Central memory CD4-positive, alpha-beta T cell (primary cell): ENCODE measurements around the gene SH3BP1.
"Not testable (repeated sequence)": the region's sequence is repeated elsewhere in the genome, so short reads cannot be mapped to it uniquely, and the experiment has no call there.

Experiments
- DNase-seq: peaks from one replicate; pipeline ENCODE4 v3.0.0; 2022

The SH3BP1 gene

GRCh38 chr22:37633625-37634416, 5.6 kb upstream of the SH3BP1 start:
- peak; percentile 42 for DNase-seq

DNA sequence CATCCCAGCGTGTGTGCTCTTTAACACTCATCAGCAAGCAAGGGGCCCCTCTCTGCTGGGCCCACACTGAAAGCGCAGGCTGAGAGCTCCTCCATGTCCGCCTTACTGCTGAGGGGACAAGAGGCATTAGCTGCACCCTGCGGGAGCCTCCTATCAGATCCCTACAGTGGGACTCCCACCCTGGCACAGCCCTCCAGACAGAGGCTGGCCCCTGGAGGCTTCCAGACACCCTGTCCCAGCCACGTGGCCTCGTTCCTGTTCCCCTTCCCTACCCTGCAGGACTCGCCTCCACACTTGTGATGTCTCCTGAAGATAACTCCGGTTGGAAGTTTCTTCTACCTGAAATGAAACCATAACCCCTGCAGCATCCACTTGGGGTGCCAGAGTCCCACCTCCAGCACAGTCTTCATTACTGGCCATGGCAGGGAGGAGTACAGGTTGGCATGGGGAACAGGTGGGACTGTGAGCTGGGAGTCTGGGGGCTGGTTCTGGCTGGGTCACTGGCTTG, 5.0 kb upstream of the SH3BP1 start:
- no peak for DNase-seq

GRCh38 chr22:37635157-37635556, 4.3 kb upstream of the SH3BP1 start:
- no peak for DNase-seq

GRCh38 chr22:37636186-37636948, 3.1 kb upstream of the SH3BP1 start:
- DNase-seq = no peak

DNA sequence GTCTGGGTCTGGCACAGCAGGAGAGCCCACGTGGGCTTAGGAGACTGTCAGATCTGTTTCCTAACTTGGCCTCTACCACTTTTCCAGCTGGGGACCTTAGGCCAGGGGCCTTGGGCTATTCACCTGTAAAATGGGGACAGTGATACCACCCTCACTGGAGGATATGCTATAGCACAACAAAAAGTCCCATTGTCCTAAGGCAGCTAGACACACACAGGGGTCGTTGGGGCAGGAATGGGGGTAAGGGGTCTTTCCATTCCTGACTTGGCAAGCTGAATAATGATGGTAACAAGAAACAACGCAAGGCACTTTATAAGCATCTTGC, 2.6 kb upstream of the SH3BP1 start:
- no peak for DNase-seq

DNA sequence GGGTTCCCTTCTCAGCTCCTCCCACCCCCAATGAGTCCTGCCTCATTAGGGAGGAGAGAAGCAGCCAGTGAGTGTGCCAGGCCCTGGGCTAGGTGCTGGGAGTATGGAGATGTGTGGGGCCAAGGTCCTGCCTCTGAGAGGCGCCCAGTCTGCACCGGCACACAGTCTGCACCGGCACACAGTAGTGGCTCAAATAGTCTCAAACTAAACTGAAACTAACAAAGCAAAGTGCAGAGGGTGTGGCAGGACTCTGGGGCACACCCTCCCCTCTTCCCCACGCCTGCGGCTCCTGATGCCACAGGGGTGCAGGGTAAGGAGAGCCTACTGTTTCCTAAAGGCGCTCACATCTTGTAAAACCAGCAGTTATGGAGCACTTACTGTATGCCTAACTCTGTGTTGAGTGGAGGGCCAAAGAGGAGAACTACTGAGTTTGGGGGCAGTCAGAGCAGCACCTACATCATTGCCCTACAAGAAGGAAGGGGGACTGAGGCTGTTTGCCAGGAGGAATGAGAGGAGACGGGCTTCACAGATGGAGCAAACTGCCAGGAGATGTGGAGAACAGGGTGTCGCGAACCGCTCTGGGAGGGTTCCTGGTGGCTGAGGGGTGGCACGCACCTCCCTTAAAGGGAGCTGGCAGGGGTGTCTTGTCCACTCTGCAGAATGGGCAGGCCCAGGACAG, 939 bp upstream of the SH3BP1 start:
- DNase-seq = peak; percentile 41

GRCh38 chr22:37639771-37640590, 512 bp downstream of the SH3BP1 start:
- DNase-seq = no peak

GRCh38 chr22:37640591-37641560, 1.4 kb downstream of the SH3BP1 start:
- DNase-seq = no peak

GRCh38 chr22:37641561-37641949, 2.1 kb downstream of the SH3BP1 start:
- DNase-seq = no peak

DNA sequence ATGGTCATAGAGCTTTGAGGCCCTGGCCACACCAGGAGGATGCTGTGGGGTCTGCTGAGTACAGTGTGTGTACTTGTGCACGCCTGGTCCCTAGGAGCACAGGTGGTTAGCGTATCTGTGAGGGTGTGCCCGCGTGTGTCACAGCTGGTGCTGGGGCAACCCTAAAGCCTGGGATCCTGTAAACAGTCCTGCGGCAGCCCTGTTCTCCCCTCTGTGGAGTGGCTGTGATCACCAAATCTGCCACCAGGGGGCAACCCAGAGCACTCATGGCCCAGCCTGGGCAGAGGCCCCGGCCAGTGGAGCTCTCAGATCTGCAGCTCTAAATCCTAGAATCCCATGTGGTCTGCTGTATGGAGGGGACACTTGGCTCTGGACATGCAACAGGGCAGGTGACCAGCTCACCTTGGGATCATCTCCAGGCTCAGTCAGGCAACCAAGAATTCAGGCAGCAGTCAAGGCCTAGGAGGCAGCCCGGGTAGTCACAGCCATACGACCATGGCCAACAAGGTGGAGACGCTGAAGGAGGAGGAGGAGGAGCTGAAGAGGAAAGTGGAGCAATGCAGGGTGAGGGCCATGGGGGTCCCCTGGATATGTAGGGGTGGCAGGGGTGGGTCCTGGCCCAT, 3.9 kb downstream of the SH3BP1 start:
- DNase-seq = peak; percentile 73

GRCh38 chr22:37647317-37647716, 7.8 kb downstream of the SH3BP1 start:
- no peak for DNase-seq

DNA sequence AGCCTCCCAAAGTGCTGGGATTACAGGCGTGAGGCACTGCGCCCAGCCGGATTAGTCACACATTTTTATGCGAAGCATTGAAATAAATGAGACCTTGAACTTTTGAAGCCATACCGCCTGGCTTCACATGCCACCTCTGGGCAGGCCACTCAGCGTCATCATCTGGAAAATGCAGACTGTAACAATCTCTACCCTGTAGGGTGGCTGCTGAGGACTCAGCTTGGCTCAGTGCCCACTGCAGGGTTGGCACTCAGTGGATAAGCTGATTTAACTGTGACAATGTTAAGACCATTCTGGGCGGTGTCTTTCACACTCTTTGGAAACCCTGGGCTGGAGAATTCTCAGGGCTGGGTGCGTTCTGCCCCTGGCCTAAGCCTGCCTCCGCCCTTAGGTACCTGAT, 8.5 kb downstream of the SH3BP1 start:
- no peak for DNase-seq

GRCh38 chr22:37650463-37651136, 11.1 kb downstream of the SH3BP1 start:
- no peak for DNase-seq

DNA sequence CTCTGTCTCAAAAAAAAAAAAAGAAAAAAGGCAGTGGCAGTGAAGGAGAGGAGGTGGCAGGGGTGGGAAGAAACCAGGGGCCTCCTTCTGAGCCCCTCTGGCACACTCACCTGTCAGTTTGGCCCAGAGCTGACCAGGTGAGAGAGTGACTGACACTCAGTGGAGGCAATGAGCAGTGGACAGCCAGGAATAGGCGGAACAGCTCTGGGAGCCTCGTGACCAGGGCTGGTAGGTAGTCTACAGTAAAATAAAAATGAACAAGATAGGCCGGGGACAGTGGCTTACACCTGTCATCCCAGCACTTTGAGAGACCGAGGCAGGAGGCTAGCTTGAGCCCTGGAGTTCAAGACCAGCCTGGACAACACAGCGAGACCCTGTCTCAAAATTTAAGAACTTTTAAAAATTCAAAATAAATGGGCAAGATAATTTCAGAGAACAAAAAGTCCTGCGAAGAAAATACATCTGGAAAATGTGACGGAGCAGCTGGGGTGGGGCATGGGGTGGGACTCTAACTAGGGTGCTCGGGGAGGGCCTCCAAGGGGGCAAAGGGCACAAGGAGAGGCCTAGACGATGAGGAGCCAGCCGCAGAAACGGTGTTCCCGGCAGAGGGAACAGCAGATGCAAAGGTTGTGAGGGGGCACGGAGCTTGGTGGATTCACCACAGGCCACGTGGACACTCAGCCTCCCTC, 15.2 kb downstream of the SH3BP1 start:
- DNase-seq = no peak

DNA sequence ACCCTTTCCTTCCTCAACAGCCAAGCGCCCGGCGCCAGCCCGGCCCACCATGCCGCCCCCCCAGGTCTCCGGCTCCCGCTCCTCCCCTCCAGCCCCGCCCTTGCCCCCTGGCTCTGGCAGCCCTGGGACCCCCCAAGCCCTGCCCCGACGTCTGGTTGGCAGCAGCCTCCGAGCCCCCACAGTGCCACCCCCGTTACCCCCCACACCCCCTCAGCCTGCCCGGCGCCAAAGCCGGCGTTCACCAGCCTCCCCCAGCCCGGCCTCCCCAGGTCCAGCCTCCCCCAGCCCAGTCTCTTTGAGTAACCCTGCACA, 15.7 kb downstream of the SH3BP1 start:
- no peak for DNase-seq

DNA sequence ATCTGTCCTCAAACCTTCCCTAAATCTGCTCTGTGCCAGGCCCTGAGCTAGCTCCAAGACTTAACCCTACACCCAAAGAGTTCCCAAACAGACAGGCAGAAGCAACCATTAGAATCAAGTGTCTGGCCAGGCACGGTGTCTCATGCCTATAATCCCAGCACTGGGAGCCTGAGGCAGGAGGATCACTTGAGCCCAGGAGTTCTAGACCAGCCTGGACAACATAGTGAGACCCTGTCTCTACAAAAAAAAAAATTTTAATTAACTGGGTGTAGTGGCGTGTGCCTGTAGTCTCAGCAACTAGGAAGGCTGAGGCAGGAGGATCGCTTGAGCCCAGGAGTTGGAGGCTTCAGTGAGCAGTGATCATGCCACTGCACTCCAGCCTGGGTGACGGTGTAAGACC, 17.1 kb downstream of the SH3BP1 start:
- DNase-seq = not testable (repeated sequence)

- DNase-seq = no peak
Observed at GRCh38 chr22:37657590-37658132, 18.2 kb downstream of the SH3BP1 start.

GRCh38 chr22:37658133-37659065, 18.9 kb downstream of the SH3BP1 start, which contains the start of gene PDXP:
PDXP (plus strand) TSS chr22:37658723; CDS start chr22:37658783, 60 bp downstream.
- peak; percentile 98 for DNase-seq
